DMS153 treated with DMSO at 0.1 percent for 48 hours (cell line): ENCODE measurements around the gene LDLRAD1.
A peak's percentile ranks its signal among the peaks of the same experiment; 100 is the strongest.
"Not testable (repeated sequence)": the region's sequence is repeated elsewhere in the genome, so short reads cannot be mapped to it uniquely, and the experiment has no call there.

Source experiments
- DNase-seq: peaks from one replicate; lab custom pipeline; 2025; ENCODE audit not compliant: unreplicated experiment; lab: John Stamatoyannopoulos, UW

The LDLRAD1 gene

GRCh38 chr1:54016343-54017282 is 1.4 kb downstream of the LDLRAD1 start:
- peak; percentile 22 for DNase-seq

- DNase-seq: no peak
Observed at GRCh38 chr1:54014009-54014629, 3.9 kb downstream of the LDLRAD1 start.

DNA sequence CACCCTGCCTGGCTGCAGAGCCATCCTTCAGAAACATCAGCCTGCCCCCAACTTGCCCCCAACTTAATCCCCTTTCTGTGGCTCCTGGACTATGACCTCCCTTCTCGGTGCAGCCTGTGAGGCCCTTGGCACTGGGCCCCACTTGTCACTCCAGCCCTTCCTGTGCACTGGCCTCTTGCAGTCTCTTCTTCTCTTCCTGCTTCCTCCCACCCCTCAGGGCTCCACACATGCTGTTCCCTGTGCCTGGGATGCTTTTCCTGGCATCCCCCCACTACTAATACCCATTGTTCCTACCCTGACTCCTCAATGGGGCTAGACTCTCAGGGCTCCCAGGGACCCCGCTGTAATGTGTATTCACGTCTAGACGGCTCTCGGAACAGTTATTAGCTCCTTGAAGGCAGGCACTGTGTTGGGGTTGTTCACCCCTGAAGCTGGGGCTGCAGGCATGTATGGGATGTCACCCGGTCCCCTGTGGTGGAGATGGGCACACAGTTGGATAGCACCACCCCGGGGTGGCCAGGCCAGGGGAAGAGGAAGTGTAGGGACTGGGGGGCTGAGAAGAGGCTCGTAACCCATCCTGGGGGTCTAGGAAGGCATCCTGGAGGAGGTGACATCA is 4.5 kb downstream of the LDLRAD1 start:
- no peak for DNase-seq

DNA sequence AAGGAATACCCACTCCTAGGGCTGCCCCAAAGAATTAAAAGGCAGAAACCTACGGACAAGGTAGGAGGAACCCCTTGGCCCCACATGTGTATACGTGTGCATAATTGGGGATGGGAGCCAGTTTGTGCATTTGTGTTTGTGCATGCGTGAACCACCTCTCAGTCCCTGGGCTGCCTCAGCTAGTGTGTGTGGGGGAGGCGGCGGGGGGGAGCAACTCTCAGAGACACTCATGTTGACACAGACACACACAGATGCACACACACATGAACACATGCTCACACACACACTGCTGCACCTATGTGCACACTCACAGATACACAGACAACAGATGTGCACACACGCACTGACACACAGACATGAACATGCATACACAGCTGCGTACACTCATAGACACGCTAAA is 5.1 kb downstream of the LDLRAD1 start:
- DNase-seq: no peak

DNA sequence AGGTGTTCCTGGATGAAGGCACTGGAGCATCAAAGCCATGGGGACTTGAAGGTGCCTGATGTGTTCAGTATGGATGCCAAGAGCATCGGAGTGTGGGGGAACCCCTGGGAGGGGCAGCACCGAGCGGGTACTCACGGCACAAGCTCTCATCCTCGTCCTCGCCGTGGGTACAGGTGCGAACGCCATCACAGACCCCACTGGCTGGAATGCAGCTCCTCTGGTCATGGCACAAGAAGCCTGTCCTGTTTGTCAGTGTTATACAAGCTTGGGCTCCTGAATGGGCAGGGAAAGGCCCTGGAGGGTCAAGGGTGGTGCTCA is 6.0 kb downstream of the LDLRAD1 start:
- no peak for DNase-seq

DNA sequence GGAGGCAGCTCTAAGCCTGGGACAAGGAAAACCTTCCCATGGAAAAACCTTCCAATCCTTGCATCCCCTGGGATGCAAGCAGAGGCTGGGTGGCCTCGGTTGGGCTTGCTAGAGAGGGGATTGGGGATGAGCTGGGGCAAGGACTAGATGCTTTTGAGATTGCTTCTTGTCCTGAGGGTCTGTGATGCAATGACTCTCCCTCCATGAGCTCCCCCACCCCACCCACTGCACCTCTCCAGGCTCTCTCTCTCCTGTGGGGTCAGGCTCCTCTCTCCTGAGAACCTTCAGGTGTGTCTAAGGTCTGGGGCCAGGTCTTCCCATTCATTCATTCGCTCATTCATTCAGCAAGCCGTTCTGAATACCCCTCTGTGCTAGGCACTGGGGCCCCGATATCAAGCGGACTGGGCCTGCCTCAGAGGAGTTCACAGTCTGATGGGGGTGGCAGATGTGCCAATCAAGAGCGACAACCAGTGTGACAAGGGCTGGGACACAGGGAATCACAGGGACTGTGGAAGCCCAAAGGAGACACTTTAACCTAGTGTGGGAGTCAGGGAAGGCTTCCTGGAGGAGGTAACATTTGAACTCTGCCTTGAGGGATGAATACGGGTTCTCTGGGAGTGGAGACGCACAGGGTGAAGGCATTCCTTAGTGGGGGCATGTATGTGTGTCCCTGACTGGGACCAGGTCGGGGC is 6.5 kb downstream of the LDLRAD1 start:
- DNase-seq: no peak

DNA sequence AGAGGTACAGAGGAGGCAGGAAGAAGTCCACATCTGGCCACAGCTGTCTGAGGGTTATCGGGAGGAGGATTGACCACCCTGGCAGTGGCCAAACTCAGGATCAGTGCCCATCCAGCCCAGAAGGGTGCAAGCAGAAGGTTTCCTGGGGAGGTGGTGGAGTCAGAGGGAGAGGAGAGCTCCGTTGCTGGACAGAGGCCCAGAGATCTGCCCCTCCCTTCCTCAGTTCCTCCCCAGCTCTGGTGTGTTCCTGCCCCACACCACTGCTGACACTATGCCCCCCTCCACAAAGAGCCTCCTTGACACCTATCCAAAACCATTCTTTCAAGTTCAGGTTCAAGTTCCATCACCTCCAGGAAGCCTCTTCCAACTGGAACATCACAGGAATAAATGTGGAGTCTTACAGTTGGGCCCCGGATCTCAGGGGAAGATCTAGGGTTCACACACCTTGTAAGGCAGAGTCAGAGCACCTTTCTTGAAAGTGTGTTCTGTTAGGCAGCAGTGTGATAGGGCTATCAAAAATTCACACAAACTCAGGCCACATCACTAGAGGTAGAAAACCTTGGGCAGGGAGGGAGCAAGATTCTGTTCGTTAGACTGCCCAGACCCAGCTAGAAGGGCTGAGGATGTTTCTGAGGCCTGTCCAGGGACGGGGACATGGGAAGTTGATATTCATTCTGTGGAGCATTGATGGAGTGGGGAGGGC is 7.4 kb downstream of the LDLRAD1 start:
- no peak for DNase-seq

DNA sequence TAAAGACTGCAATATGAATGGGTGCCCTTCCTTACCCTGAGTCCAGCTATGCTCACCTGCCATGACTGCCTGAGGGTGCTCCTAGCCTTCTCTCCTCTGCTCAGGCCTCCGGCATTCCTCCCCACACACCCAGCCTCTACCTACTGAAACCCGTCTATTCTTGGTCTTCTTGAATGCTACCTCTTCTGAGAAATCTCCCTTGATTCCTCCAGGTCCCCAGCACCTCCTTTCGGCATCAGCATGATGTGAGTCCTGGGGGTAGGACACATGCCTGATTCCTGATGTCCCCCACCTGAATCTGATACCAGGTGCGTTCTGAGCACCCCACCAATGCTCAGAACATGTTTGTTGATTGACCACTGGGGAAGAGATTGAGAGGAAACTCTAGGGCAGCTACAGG is 8.6 kb downstream of the LDLRAD1 start:
- DNase-seq: no peak

- no peak for DNase-seq
Observed at GRCh38 chr1:54008876-54009275, 9.1 kb downstream of the LDLRAD1 start.

DNA sequence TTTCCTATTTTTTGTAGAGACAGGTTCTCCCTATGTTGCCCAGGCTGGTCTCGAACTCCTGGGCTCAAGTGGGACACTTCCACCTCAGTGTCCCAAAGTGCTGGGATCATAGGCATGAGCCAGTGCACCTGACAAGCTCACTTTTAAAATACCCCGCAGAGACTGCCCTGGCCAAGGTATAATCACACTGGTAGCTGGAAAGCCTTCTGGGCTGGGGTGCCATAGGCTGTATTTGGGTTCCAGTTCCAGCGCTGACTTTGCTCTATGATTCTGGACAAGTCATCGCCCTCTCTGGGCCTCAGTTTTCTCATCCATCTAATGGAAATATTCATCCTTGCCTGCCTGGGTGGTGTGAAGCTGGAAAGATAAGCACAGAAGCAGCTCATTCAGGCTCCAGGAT is 10.4 kb downstream of the LDLRAD1 start:
- DNase-seq: no peak

GRCh38 chr1:54006508-54006907 is 11.5 kb downstream of the LDLRAD1 start:
- no peak for DNase-seq

- DNase-seq: no peak
Observed at GRCh38 chr1:54004481-54005049, 13.4 kb downstream of the LDLRAD1 start.

DNA sequence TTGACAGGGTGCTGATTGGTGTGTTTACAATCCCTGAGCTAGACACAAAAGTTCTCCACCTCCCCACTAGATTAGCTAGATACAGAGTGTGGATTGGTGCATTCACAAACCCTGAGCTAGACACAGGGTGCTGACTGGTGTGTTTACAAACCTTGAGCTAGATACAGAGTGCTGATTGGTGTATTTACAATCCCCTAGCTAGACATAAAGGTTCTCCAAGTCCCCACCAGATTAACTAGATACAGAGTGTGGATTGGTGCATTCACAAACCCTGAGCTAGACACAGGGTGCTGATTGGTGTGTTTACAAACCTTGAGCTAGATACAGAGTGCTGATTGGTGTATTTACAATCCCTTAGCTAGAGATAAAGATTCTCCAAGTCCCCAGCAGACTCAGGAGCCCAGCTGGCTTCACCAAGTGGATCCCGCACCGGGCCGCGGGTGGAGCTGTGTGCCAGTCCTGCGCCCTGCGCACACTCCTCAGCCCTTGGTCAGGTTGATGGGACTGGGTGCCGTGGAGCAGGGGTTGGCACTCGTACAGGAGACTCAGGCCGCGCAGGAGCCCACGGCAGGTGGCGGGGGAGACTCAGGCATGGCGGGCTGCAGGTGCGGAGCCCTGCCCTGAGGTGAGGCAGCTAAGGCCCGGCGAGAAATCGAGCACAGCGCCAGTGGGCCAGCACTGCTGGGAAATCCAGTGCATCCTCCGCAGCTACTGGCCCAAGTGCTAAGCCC is 14.1 kb downstream of the LDLRAD1 start:
- not testable (repeated sequence) for DNase-seq

- DNase-seq: no peak
Observed at GRCh38 chr1:54003249-54003646, 14.7 kb downstream of the LDLRAD1 start.

DNA sequence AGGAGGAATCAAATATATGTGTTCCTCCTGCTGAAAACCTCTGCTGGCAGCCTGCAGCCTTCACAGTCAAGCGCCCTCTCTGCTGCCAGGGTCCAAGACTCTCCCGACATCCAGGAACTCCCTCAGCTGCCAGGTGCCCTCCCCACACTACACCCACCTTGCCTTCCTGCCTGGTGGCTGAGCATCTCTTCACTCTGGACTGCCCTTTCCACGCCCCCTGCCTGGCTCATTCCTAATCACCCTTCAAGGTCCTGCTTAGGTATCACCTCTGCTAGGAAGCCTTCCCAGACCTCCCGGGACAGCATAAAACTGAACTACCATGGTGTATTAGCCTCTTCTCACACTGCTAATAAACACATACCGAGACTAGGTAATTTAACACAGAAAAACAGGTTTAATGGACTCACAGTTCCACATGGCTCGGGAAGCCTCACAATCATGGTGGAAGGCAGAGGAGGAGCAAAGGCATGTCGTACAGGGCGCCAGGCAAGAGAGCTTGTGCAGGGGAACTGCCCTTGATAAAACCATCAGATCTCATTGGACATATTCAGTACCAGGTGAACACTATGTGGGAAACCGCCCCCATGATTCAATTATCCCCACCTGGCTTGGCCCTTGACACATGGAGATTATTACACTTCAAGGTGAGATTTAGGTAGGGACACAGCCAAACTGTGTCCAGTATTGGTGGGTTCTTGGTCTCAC is 15.3 kb downstream of the LDLRAD1 start:
- DNase-seq: no peak

- peak; percentile 66 for DNase-seq
Observed at GRCh38 chr1:54001591-54001990, 16.4 kb downstream of the LDLRAD1 start.

GRCh38 chr1:53999920-54000319 is 18.1 kb downstream of the LDLRAD1 start:
- DNase-seq: no peak

DNA sequence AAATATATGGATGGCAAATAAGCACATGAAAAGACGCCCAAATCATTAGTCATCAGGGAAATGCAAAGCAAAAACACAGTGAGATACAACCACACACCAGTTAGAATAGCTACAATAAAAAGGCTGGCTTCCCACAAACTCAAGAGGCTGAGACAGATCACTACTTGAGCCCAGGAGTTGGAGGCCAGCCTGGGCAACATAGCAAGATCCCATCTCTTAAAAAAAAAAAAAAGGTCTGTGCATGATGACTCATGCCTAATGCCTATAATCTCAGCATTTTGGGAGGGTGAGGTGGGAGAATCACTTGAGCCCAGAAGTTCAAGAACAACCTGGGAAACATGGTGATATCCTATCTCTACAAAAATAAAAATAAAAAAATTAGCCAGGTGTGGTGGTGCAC is 19.8 kb downstream of the LDLRAD1 start:
- DNase-seq: no peak

- no peak for DNase-seq
Observed at GRCh38 chr1:53995683-53996082, 22.3 kb downstream of the LDLRAD1 start.
